Globus pallidus (tissue), 1 donor: ENCODE measurements around the gene MMP14.
"Not testable (repeated sequence)": the region's sequence is repeated elsewhere in the genome, so short reads cannot be mapped to it uniquely, and the experiment has no call there.

ENCODE experiments used
- DNase-seq: peaks from one replicate; pipeline ENCODE4 v3.0.0-alpha.2; 2015; ENCODE audit warnings: low spot score

MMP14 gene

GRCh38 chr14:22842211-22843122, 6.1 kb downstream of the MMP14 start:
- no peak for DNase-seq

GRCh38 chr14:22843123-22843925, 6.9 kb downstream of the MMP14 start:
- DNase-seq: no peak

GRCh38 chr14:22844221-22845102, 8.1 kb downstream of the MMP14 start:
- no peak for DNase-seq

GRCh38 chr14:22845103-22845394, 8.7 kb downstream of the MMP14 start:
- DNase-seq: no peak

- DNase-seq: no peak
These were observed 9.6 kb downstream of the MMP14 start for GRCh38 chr14:22845821-22846625.

- DNase-seq: no peak
These were observed 10.5 kb downstream of the MMP14 start for GRCh38 chr14:22846811-22847307.

- DNase-seq: no peak
These were observed 11.4 kb downstream of the MMP14 start for GRCh38 chr14:22847661-22848341.

GRCh38 chr14:22848351-22849164, 12.2 kb downstream of the MMP14 start:
- DNase-seq: peak; percentile 40

- peak; percentile 50 for DNase-seq
These were observed 12.9 kb downstream of the MMP14 start for GRCh38 chr14:22849212-22849819.

- DNase-seq: peak; percentile 66
These were observed 14.8 kb downstream of the MMP14 start for GRCh38 chr14:22850944-22851764.

- DNase-seq: not testable (repeated sequence)
These were observed 15.8 kb downstream of the MMP14 start for GRCh38 chr14:22852178-22852577.

- no peak for DNase-seq
These were observed 16.2 kb downstream of the MMP14 start for GRCh38 chr14:22852599-22852939.

- DNase-seq: peak; percentile 79
These were observed 16.8 kb downstream of the MMP14 start for GRCh38 chr14:22852940-22853767.

GRCh38 chr14:22854296-22854695, 17.9 kb downstream of the MMP14 start:
- not testable (repeated sequence) for DNase-seq

GRCh38 chr14:22854963-22855724, 18.8 kb downstream of the MMP14 start:
- DNase-seq: no peak

- DNase-seq: no peak
These were observed 20.0 kb downstream of the MMP14 start for GRCh38 chr14:22856428-22856827.

- not testable (repeated sequence) for DNase-seq
These were observed 24.0 kb downstream of the MMP14 start for GRCh38 chr14:22860377-22860776.
